NCI-H146 (cell line): ENCODE data around the gene MARCHF9.
A peak's percentile ranks its signal among the peaks of the same experiment; 100 is the strongest.
"Not testable (repeated sequence)": the region's sequence is repeated elsewhere in the genome, so short reads cannot be mapped to it uniquely, and the experiment has no call there.

Experiments
- DNase-seq: peaks from one replicate; lab custom pipeline; 2025; lab: John Stamatoyannopoulos, UW

Gene MARCHF9

GRCh38 chr12:57771236-57771872, 16.5 kb downstream of the MARCHF9 start:
- peak; percentile 88 for DNase-seq

DNA sequence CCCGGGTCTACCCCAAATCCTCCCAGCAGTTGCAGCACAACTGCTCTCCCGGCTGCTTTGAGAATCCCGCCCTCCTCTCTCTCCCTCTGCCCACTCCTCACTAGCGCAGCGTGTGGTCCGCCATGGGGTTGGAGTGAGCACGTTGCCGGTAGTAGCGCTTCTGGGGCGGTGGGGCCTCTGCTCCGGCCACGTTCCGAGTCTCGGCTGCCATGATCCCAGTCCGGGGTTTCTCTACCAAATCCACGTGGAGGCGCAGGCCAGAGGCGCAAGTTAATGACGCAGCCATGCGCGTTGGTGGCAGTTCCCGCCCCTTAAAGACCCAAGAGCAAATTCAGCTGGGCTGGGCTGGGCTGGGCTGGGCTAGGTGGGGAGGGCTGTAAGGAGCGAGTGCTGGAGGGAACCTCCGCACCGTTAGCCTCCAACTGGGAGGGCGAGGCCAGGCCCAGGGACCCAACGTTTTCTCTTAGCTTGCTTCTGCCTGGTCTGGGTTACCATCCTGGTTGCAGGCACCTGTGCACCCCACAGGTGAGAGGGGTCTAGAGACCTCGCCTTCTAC, 17.0 kb downstream of the MARCHF9 start, which contains the start of gene METTL1:
Gene METTL1 (minus strand): TSS at position 233 of the 556 bp plus-strand sequence. CDS start 22 bp downstream, at position 211.
- peak; percentile 95 for DNase-seq

DNA sequence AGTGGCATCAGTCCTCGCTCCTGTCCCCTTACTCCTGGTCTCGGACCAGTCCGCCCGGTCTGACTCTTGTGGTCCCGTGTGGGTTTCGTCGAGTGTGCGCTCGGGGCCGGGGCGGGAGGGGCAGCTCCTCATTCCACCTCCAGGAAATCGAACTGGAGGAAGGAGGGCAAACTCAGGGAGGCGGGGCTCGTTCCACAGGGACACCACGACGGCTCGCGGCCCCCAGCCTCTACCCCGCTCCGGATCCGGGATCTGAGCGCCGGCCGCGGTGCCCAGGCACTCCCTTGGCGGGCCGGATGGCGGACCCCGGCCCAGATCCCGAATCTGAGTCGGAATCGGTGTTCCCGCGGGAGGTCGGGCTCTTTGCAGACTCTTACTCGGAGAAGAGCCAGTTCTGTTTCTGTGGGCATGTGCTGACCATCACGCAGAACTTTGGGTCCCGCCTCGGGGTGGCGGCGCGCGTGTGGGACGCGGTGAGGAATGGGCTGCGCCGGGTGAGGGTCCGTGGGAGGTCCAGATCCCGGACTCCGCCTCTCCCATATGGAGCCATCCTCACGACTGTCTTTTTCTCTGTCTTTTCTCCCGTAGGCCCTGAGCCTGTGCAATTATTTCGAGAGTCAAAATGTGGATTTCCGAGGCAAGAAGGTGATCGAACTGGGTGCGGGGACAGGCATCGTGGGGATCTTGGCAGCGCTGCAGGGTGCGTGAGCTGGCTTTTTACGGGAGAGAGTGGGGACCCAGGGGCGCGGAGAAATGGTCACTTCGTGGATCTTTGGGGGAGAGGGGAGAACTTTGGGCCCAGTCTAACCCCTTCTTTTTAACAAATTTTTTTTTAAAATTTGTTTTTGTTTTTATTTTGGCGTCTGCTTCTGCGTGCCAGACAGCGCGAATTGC, 17.8 kb downstream of the MARCHF9 start, which contains the start of gene EEF1AKMT3:
Gene EEF1AKMT3 (plus strand): TSS at position 186 of the 894 bp plus-strand sequence. CDS start 111 bp downstream, at position 297.
- DNase-seq = peak; percentile 72

DNA sequence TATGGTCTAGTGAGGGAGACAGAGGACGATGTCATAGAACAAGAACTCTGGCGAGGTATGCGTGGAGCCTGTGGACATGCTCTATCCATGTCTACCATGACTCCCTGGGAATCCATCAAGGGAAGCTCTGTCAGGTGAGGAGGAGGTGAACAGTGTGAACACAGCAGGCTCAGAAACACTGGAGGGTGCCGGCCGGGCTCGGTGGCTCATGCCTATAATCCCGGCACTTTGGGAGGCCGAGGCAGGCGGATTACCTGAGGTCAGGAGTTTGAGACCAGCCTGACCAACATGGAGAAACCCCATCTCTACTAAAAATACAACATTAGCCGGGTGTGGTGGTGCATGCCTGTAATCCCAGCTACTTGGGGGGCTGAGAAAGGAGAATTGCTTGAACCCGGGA, 19.7 kb downstream of the MARCHF9 start:
- not testable (repeated sequence) for DNase-seq

DNA sequence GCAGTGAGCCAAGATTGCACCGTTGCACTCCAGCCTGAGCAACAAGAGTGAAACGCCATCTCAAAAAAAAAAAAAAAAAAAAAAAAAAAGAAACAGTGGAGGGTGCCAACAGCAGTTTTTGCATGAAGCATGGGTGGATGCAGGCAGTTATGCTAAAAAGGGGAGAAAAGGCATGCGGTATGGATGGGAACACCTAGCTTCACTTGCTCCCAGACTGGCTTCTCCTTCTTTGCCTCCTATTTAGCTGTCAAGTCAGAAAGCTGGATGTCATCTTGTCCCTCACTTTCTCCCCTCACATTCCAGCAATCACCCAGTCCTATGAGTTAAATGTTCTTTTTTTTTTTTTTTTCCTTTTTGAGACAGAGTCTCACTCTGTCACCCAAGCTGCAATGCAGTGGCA, 20.1 kb downstream of the MARCHF9 start:
- DNase-seq = no peak

- DNase-seq = no peak
These were observed 20.8 kb downstream of the MARCHF9 start for GRCh38 chr12:57775563-57776246.

DNA sequence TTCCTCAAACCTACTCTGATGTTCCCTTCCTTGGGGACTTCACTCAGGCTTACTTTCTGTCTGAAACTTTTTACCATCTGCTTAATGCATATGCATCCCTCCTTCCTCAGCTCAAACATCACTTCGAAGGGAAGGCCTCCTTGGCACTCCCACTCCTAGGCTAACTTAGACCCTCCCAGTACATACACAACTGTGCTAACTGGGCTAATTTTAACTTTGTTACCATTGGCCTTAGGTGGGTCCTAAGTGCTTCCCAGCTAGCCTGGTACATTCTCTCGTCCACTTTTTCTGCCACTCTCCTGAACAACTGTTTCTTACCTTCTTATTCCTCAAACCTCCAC, 21.3 kb downstream of the MARCHF9 start:
- DNase-seq = no peak

- no peak for DNase-seq
These were observed 22.5 kb downstream of the MARCHF9 start for GRCh38 chr12:57777367-57777766.

GRCh38 chr12:57777911-57778310, 23.0 kb downstream of the MARCHF9 start:
- no peak for DNase-seq

GRCh38 chr12:57779736-57780135, 24.8 kb downstream of the MARCHF9 start:
- DNase-seq = no peak

DNA sequence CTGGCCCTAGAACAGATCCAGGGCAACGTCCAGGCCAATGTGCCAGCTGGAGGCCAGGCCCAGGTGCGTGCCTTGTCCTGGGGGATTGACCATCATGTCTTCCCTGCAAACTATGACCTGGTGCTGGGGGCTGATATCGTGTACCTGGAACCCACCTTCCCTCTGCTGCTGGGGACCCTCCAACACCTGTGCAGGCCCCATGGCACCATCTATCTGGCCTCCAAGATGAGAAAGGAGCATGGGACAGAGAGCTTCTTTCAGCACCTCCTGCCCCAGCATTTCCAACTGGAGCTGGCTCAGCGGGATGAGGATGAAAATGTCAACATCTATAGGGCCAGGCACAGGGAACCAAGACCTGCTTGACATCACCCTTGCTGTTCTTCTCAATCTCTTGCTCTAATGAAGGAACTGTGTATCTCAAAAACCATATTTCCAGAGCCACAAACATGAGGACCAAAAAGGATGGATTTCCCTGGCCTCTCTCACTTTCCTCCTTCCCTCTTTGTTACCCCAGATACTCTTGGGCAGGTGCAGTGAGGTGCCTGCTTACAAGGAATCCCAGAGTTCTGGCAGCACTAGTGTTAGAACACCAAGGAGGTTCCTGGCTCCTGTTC, 25.5 kb downstream of the MARCHF9 start:
- no peak for DNase-seq

- DNase-seq = no peak
These were observed 26.3 kb downstream of the MARCHF9 start for GRCh38 chr12:57781244-57781643.

DNA sequence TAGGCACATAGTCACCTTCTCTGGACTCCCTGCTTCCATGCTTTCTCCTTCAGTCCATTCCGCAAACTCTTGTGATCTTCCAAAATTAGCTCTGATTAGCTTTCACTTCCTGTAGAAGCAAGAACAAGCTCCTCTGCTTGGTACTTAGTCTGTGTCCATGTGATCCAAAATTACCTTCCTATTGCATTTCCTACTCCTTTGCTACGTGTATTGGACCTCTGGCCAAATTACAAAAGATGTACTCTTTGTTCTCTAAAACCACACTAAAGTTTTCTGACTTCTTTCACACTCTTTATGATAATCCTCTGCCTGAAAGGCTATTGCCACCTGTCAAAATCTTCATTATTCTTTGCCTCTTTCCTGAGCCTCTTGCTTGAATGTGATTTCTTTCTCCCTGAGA, 26.9 kb downstream of the MARCHF9 start:
- no peak for DNase-seq

- no peak for DNase-seq
These were observed 27.3 kb downstream of the MARCHF9 start for GRCh38 chr12:57782243-57782607.

DNA sequence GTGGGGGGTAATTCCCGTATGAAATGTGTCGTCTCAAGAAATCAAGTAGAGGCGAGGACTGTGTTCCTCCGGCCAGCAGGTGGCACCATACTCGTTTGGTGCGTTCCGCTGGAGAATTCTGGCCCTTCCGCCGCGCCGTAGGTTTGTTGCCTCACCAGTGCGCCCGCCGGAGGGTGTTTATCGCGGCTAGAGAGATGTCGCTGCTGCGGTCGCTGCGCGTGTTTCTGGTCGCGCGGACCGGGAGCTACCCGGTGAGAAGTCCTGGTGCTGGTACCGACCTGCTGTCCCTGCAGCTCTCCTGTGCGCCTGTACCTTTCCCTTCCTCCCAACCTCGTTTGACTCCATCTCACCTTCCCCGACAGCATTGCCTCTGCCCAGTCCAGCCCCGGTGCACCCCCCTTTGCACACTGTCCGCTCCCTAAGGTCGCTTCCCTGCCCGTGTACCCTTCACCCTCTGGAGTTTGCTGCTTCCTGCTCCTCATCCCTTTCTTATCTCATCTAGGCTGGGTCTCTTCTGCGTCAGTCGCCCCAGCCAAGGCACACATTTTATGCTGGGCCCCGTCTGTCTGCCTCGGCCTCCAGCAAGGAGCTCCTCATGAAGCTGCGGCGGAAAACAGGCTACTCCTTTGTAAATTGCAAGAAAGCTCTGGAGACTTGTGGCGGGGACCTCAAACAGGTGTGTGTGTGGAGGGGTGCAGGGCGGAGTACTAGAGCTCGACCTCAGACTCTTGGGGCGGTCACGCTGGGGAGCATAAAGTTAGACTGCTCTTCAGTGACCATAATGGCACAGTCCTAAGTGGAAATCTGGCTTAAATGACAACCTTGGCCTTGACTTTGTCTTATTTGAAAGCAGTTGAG, 27.9 kb downstream of the MARCHF9 start, which contains the start of gene TSFM:
Gene TSFM (plus strand): TSS at position 180 of the 858 bp plus-strand sequence. CDS start 15 bp downstream, at position 195.
- DNase-seq = peak; percentile 92

GRCh38 chr12:57783466-57783801, 28.5 kb downstream of the MARCHF9 start:
- DNase-seq = no peak

DNA sequence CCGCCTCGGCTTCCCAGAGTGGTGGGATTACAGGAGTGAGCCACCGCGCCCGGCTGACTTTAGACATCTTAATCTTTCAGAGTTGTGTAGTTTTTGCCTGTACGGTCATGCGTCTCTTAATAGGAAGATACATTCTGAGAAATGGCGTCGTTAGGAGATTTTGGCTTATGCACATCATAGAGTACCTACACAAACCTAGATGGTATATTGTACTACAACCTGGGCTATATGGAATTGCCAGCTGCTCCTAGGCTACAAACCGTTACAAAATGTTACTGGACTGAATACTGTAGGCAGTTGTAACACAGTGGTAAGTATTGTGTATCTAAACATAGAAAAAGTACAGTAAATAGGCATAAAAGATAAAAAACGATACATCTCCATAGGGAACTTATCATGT, 29.0 kb downstream of the MARCHF9 start:
- DNase-seq = no peak

DNA sequence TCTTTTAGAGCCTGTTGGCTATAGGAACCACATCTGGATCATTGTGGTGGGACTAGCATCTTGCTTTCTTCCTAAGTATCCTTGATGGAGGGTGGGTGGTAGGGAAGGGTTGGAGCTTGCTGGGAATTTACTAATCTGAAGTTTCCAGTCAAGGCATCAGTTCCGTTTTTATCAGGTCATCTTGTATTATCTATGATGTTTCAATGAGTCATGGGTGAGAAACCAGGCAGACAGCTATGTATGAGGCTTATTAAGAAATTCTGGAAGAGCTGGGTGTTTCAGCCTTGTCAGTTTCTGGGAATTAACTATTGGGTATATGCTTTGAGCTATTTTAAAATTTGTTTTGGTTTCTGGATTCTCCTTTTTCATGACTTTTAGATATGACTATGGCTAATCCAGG, 39.0 kb downstream of the MARCHF9 start:
- no peak for DNase-seq

GRCh38 chr12:57795354-57795753, 40.5 kb downstream of the MARCHF9 start:
- DNase-seq = no peak

DNA sequence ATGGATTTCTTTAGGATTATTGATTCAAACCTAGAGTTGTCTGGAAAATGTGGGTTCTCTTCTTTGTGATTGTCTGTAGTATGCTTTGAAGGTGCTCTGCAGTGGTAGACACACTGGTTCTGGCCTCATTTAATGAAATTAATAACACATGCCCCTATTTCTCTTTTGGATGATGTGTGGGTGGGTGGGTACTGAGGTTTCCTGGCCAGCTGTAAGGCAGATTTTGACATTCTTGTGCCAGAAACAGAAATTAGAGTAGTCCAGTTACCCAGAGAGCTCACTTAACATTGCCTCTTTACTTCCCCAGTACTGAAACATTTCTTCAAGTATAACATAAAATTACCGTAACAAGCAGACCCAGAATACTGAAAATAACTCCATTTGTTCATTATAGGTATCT, 42.1 kb downstream of the MARCHF9 start:
- no peak for DNase-seq

- DNase-seq = no peak
These were observed 43.0 kb downstream of the MARCHF9 start for GRCh38 chr12:57797933-57798332.
